ENCODE data around the gene ESR1.

DNA sequence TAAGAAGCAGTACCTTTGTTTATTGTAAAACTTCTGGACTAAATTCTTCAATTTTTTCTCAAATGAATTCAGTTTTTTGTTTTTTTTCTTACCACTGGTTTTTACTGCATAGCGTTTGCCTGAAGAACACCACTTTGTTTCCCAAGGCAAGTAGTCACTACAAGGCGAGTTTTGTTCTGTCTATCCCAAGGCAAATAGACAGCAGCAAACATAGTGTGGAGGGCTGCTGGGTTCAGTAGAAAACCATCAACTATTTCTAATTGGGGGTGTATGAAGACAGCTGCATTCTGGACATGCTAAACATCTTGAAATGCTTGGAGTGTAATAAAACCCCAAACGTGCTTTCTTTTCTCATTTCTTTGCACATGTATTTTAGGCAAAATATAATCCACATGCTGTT is 197.4 kb downstream of the ESR1 start:
- TF ChIP-seq, protein P1, sequence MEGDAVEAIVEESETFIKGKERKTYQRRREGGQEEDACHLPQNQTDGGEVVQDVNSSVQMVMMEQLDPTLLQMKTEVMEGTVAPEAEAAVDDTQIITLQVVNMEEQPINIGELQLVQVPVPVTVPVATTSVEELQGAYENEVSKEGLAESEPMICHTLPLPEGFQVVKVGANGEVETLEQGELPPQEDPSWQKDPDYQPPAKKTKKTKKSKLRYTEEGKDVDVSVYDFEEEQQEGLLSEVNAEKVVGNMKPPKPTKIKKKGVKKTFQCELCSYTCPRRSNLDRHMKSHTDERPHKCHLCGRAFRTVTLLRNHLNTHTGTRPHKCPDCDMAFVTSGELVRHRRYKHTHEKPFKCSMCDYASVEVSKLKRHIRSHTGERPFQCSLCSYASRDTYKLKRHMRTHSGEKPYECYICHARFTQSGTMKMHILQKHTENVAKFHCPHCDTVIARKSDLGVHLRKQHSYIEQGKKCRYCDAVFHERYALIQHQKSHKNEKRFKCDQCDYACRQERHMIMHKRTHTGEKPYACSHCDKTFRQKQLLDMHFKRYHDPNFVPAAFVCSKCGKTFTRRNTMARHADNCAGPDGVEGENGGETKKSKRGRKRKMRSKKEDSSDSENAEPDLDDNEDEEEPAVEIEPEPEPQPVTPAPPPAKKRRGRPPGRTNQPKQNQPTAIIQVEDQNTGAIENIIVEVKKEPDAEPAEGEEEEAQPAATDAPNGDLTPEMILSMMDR (IDR thresholded peaks at IDR 0.05): no peak
- no peak for TF ChIP-seq POLR2A (IDR thresholded peaks at IDR 0.05)
